HEK293 (cell line): ENCODE data around the gene C9orf43.

Experiments used
- CTCF ChIA-PET: fragments of 350-600 bp; formaldehyde crosslinking; extraction: SDS; loops from one replicate; lab custom pipeline; 2021; ENCODE audit warnings: antibody characterized with exemption; lab: Yijun Ruan, JAX
- POLR2A ChIA-PET: fragments of 300-600 bp; formaldehyde crosslinking; extraction: SDS; loops from one replicate; lab custom pipeline; 2020; ENCODE audit warnings: antibody characterized with exemption, inconsistent platforms; lab: Yijun Ruan, JAX
- H3K27ac ChIP-seq: fragments of 200-500 bp; sonication (Bioruptor generic); 2 replicates; pipeline ENCODE4 v1.5.1; 2014; ENCODE audit warnings: low read depth, low read length, control low read depth, inconsistent platforms; ENCODE audit errors: extremely low read depth
- H3K36me3 ChIP-seq, 2 experiments: fragments of 200-500 bp in 1 of 2; sonication (Bioruptor generic) in 1 of 2; 1 replicate in 1 of 2; 2 replicates in 1 of 2; pipeline ENCODE4 v1.5.1; 2014 to 2017; ENCODE audit warnings: inconsistent platforms in 2 of 2, low read length in 2 of 2; ENCODE audit not compliant: control insufficient read depth in 2 of 2, insufficient read depth in 1 of 2
- H3K4me1 ChIP-seq: fragments of 200-500 bp; sonication (Bioruptor generic); 2 replicates; pipeline ENCODE4 v1.5.1; 2014; ENCODE audit warnings: mild to moderate bottlenecking, low read length, inconsistent platforms; ENCODE audit not compliant: control insufficient read depth, insufficient read depth
- H3K4me3 ChIP-seq: 2 replicates; pipeline ENCODE4 v1.5.1; 2011; ENCODE audit warnings: low read depth, mild to moderate bottlenecking, control low read depth, low read length, moderate library complexity
- H3K9me3 ChIP-seq: fragments of 200-500 bp; sonication (Bioruptor generic); 2 replicates; pipeline ENCODE4 v1.5.1; 2014; ENCODE audit warnings: low read depth, low read length, inconsistent platforms; ENCODE audit not compliant: control insufficient read depth, insufficient read depth
- EGR2 ChIP-seq: fragments of 450-650 bp; formaldehyde crosslinking; IDR thresholded peaks from 2 replicates; pipeline ENCODE4 v1.5.1; 2016; ENCODE audit warnings: low read depth, missing biosample characterization, missing genetic modification characterization
- GLI4 ChIP-seq: fragments of 450-650 bp; formaldehyde crosslinking; IDR thresholded peaks from 2 replicates; pipeline ENCODE4 v1.5.1; 2016; ENCODE audit warnings: missing biosample characterization, missing genetic modification characterization
- KLF10 ChIP-seq: fragments of 450-650 bp; IDR thresholded peaks from 2 replicates; pipeline ENCODE4 v1.5.1; 2018; ENCODE audit warnings: missing biosample characterization, mild to moderate bottlenecking, missing genetic modification characterization
- KLF7 ChIP-seq: fragments of 450-650 bp; formaldehyde crosslinking; IDR thresholded peaks from 2 replicates; pipeline ENCODE4 v1.5.1; 2016; ENCODE audit warnings: missing biosample characterization, missing genetic modification characterization, borderline replicate concordance
- MEIS1 ChIP-seq: sonication (generic); formaldehyde crosslinking; IDR thresholded peaks from 2 replicates; pipeline ENCODE4 v1.8.1; 2022; ENCODE audit warnings: missing genetic modification reagents, mild to moderate bottlenecking, borderline replicate concordance
- MYNN ChIP-seq: fragments of 450-650 bp; formaldehyde crosslinking; IDR thresholded peaks from 2 replicates; pipeline ENCODE4 v1.5.1; 2016; ENCODE audit warnings: missing biosample characterization, missing genetic modification characterization, borderline replicate concordance
- PRDM6 ChIP-seq: fragments of 450-650 bp; formaldehyde crosslinking; IDR thresholded peaks from 2 replicates; pipeline ENCODE4 v1.5.1; 2017; ENCODE audit warnings: missing biosample characterization, missing genetic modification characterization
- REPIN1 ChIP-seq: fragments of 450-650 bp; formaldehyde crosslinking; IDR thresholded peaks from 2 replicates; pipeline ENCODE4 v1.5.1; 2017; ENCODE audit warnings: missing biosample characterization, missing genetic modification characterization, low read depth
- SP7 ChIP-seq: fragments of 450-650 bp; formaldehyde crosslinking; IDR thresholded peaks from 2 replicates; pipeline ENCODE4 v1.5.1; 2016; ENCODE audit warnings: missing biosample characterization, missing genetic modification characterization
- TSHZ1 ChIP-seq: fragments of 450-650 bp; formaldehyde crosslinking; IDR thresholded peaks from 2 replicates; pipeline ENCODE4 v1.5.1; 2016; ENCODE audit warnings: missing biosample characterization, missing genetic modification characterization, borderline replicate concordance
- YY1 ChIP-seq: fragments of 450-650 bp; formaldehyde crosslinking; IDR thresholded peaks from 2 replicates; pipeline ENCODE4 v1.5.1; 2018; ENCODE audit warnings: missing biosample characterization, missing genetic modification characterization
- ZFHX2 ChIP-seq: fragments of 450-650 bp; formaldehyde crosslinking; conservative IDR thresholded peaks from 2 replicates; pipeline ENCODE4 v1.5.1; 2016; ENCODE audit warnings: missing biosample characterization, missing genetic modification characterization
- ZFP3 ChIP-seq: fragments of 450-650 bp; formaldehyde crosslinking; IDR thresholded peaks from 2 replicates; pipeline ENCODE4 v1.5.1; 2016; ENCODE audit warnings: low read depth, missing biosample characterization, missing genetic modification characterization
- ZFP69B ChIP-seq: fragments of 450-650 bp; formaldehyde crosslinking; IDR thresholded peaks from 2 replicates; pipeline ENCODE4 v1.5.1; 2016; ENCODE audit warnings: missing biosample characterization, missing genetic modification characterization
- ZNF10 ChIP-seq: fragments of 450-650 bp; formaldehyde crosslinking; IDR thresholded peaks from 2 replicates; pipeline ENCODE4 v1.5.1; 2017; ENCODE audit warnings: missing biosample characterization, missing genetic modification characterization
- ZNF138 ChIP-seq: fragments of 450-650 bp; formaldehyde crosslinking; IDR thresholded peaks from 2 replicates; pipeline ENCODE4 v1.5.1; 2016; ENCODE audit warnings: missing biosample characterization, missing genetic modification characterization, borderline replicate concordance
- ZNF16 ChIP-seq: fragments of 450-650 bp; formaldehyde crosslinking; IDR thresholded peaks from 2 replicates; pipeline ENCODE4 v1.5.1; 2016; ENCODE audit warnings: low read depth, missing biosample characterization, missing genetic modification characterization
- ZNF221 ChIP-seq: fragments of 450-650 bp; formaldehyde crosslinking; IDR thresholded peaks from 2 replicates; pipeline ENCODE4 v1.5.1; 2017; ENCODE audit warnings: missing biosample characterization, missing genetic modification characterization, borderline replicate concordance
- ZNF302 ChIP-seq: fragments of 450-650 bp; formaldehyde crosslinking; IDR thresholded peaks from 2 replicates; pipeline ENCODE4 v1.5.1; 2016; ENCODE audit warnings: missing biosample characterization, missing genetic modification characterization, low read depth
- ZNF514 ChIP-seq: fragments of 450-650 bp; formaldehyde crosslinking; IDR thresholded peaks from 2 replicates; pipeline ENCODE4 v1.5.1; 2016; ENCODE audit warnings: missing biosample characterization, missing genetic modification characterization
- ZNF549 ChIP-seq: fragments of 450-650 bp; IDR thresholded peaks from 2 replicates; pipeline ENCODE4 v1.5.1; 2018; ENCODE audit warnings: missing biosample characterization, missing genetic modification characterization, mild to moderate bottlenecking, inconsistent platforms, moderate library complexity
- ZNF610 ChIP-seq: fragments of 450-650 bp; formaldehyde crosslinking; IDR thresholded peaks from 2 replicates; pipeline ENCODE4 v1.5.1; 2016; ENCODE audit warnings: missing biosample characterization, missing genetic modification characterization, borderline replicate concordance
- ZNF677 ChIP-seq: fragments of 450-650 bp; IDR thresholded peaks from 2 replicates; pipeline ENCODE4 v1.5.0; 2018; ENCODE audit warnings: missing biosample characterization, mild to moderate bottlenecking, missing genetic modification characterization, moderate library complexity
- ZNF76 ChIP-seq: fragments of 450-650 bp; formaldehyde crosslinking; IDR thresholded peaks from 2 replicates; pipeline ENCODE4; 2016; ENCODE audit warnings: low read depth, missing biosample characterization, missing genetic modification characterization, borderline replicate concordance
- ZNF777 ChIP-seq: fragments of 450-650 bp; formaldehyde crosslinking; IDR thresholded peaks from 2 replicates; pipeline ENCODE4 v1.5.1; 2017; ENCODE audit warnings: missing biosample characterization, missing genetic modification characterization, borderline replicate concordance
- TF ChIP-seq, protein P1 (sequence below): fragments of 450-650 bp; formaldehyde crosslinking; optimal IDR thresholded peaks from 2 replicates; pipeline ENCODE3; 2016; ENCODE audit warnings: missing biosample characterization, mild to moderate bottlenecking, missing genetic modification characterization
- TF ChIP-seq, protein P2 (sequence below): fragments of 450-650 bp; formaldehyde crosslinking; IDR thresholded peaks from 2 replicates; pipeline ENCODE4 v1.5.1; 2016; ENCODE audit warnings: missing biosample characterization, missing genetic modification characterization

C9orf43 gene, protein sequence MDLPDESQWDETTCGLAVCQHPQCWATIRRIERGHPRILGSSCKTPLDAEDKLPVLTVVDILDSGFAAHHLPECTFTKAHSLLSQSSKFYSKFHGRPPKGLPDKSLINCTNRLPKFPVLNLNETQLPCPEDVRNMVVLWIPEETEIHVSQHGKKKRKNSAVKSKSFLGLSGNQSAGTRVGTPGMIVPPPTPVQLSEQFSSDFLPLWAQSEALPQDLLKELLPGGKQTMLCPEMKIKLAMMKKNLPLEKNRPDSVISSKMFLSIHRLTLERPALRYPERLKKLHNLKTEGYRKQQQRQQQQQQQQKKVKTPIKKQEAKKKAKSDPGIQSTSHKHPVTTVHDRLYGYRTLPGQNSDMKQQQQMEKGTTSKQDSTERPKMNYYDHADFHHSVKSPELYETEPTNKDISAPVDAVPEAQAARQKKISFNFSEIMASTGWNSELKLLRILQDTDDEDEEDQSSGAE

DNA sequence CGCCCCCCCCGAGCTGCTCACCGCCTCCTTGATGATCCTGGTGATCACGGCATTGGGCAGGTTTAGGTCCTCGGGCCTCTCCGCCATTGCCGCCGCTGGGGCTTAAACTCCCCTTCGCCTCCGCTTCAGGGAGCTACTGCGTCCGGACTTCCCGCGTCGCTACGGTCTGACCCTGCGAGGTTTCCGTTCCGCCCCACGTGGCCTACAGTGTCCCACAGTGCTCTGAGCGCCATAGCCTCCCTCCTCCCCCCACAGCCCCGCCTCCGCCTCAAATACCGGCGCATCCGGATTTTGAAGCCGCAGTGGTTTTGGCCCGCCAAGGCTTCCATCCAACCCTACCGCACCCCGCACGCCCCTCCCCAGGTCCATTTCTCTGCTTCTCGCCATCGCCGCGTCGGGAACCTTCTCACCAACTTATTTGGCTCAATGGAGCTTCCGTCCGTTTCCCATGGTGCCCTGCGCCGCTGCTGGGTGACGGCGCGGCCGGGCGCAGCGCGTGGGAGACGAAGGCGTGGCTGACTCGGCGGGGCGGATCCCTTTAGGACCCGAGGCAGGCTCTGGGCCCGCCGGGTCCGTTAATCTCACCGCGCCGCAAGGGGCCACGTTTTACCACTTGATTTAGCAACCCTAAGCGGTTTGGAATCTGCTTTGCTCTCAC lies at the start of gene C9orf43, which contains the start of gene POLE3:
Gene C9orf43 (plus strand): TSS at position 541 of the 658 bp plus-strand sequence. CDS start 2,747 bp downstream, outside the sequence.
Gene POLE3 (minus strand): TSS at position 469 of the 658 bp plus-strand sequence. CDS start 382 bp downstream, at position 87.
- Histone ChIP-seq H3K4me1 (peaks cover 6% of the 10 kb centered on the region; the same call in 1 of the 2 replicates), H3K4me3 (peak within 1 kb of the TSS; percentile 62), H3K9me3 (no peaks in the 10 kb centered on the region), H3K36me3 (peaks cover 13 to 28% of the 10 kb centered on the region in 2 experiments), H3K27ac (peak within 1 kb of the TSS; percentile 67)
- ChIA-PET POLR2A (interaction anchor here (0.7 to 4.0 kb wide), 29 partner anchors 9 to 260 kb away, joined by 3 to 44 read pairs (median 4); partner anchors contain the start of genes ALAD, CDC26, FKBP15 and HDHD3), CTCF (interaction anchor here (0.6 to 2.1 kb wide), 10 partner anchors 9 to 252 kb away, joined by 3 to 14 read pairs (median 4); partner anchors contain the start of genes ALAD and WDR31)
- peak; percentile 68; the same call in 1 of the 2 replicates for TF ChIP-seq YY1 (tag by site-specific recombination)
- 0 out of 2 replicates have a peak, but pooled peaks have one; percentile 57 for TF ChIP-seq GLI4 (tag by site-specific recombination)
- TF ChIP-seq MYNN (tag by site-specific recombination): no peak; the same call in 1 of the 2 replicates
- no peak for TF ChIP-seq ZNF549 (tag by site-specific recombination)
- TF ChIP-seq MEIS1: no peak
- TF ChIP-seq SP7 (tag by site-specific recombination): peak; percentile 80
- TF ChIP-seq ZNF302: no peak
- no peak for TF ChIP-seq ZNF677 (tag by site-specific recombination)
- no peak for TF ChIP-seq ZNF221 (tag by site-specific recombination)
- no peak for TF ChIP-seq ZNF514 (tag by site-specific recombination)
- peak; percentile 63; the same call in 1 of the 2 replicates for TF ChIP-seq ZNF610
- TF ChIP-seq ZFP3 (tag by site-specific recombination): no peak
- peak; percentile 36; the same call in 1 of the 2 replicates for TF ChIP-seq KLF10
- TF ChIP-seq KLF7 (tag by site-specific recombination): no peak; the same call in 1 of the 2 replicates
- TF ChIP-seq, protein P1, sequence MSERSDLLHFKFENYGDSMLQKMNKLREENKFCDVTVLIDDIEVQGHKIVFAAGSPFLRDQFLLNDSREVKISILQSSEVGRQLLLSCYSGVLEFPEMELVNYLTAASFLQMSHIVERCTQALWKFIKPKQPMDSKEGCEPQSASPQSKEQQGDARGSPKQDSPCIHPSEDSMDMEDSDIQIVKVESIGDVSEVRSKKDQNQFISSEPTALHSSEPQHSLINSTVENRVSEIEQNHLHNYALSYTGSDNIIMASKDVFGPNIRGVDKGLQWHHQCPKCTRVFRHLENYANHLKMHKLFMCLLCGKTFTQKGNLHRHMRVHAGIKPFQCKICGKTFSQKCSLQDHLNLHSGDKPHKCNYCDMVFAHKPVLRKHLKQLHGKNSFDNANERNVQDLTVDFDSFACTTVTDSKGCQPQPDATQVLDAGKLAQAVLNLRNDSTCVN (tag by site-specific recombination): peak; percentile 74
- TF ChIP-seq, protein P2, sequence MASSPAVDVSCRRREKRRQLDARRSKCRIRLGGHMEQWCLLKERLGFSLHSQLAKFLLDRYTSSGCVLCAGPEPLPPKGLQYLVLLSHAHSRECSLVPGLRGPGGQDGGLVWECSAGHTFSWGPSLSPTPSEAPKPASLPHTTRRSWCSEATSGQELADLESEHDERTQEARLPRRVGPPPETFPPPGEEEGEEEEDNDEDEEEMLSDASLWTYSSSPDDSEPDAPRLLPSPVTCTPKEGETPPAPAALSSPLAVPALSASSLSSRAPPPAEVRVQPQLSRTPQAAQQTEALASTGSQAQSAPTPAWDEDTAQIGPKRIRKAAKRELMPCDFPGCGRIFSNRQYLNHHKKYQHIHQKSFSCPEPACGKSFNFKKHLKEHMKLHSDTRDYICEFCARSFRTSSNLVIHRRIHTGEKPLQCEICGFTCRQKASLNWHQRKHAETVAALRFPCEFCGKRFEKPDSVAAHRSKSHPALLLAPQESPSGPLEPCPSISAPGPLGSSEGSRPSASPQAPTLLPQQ (tag by site-specific recombination): peak; percentile 91
- peak; percentile 82 for TF ChIP-seq ZFP69B (tag by site-specific recombination)
- TF ChIP-seq ZNF138 (tag by site-specific recombination): no peak
- TF ChIP-seq REPIN1 (tag by site-specific recombination): no peak
- no peak for TF ChIP-seq TSHZ1
- peak; percentile 97 for TF ChIP-seq ZNF76 (tag by site-specific recombination)
- TF ChIP-seq ZNF777 (tag by site-specific recombination): no peak
- no peak for TF ChIP-seq ZNF16 (tag by site-specific recombination)
- no peak for TF ChIP-seq ZNF10 (tag by site-specific recombination)
- peak; percentile 80 for TF ChIP-seq ZFHX2 (tag by site-specific recombination)
- peak; percentile 74 for TF ChIP-seq EGR2 (tag by site-specific recombination)
- no peak for TF ChIP-seq PRDM6 (tag by site-specific recombination)
